DOHH2 (cell line): ENCODE measurements around the gene PARL.

Experiments used
- EZH2phosphoT487 ChIP-seq: fragments of 200-600 bp; sonication (generic); IDR thresholded peaks from 2 replicates; pipeline ENCODE4 v1.6.1; 2017; ENCODE audit warnings: borderline replicate concordance, mild to moderate bottlenecking, antibody characterized with exemption, low read length, moderate library complexity, mixed read lengths
- TF ChIP-seq, protein P1 (sequence below): fragments of 200-600 bp; sonication (generic); IDR thresholded peaks from one replicate; pipeline ENCODE4 v1.5.1; 2014; ENCODE audit warnings: antibody characterized with exemption, mild to moderate bottlenecking, low read depth, low read length; ENCODE audit not compliant: poor library complexity, severe bottlenecking

GRCh38 chr3:183824761-183825455 is 59.8 kb downstream of the PARL start:
- TF ChIP-seq, protein P1, sequence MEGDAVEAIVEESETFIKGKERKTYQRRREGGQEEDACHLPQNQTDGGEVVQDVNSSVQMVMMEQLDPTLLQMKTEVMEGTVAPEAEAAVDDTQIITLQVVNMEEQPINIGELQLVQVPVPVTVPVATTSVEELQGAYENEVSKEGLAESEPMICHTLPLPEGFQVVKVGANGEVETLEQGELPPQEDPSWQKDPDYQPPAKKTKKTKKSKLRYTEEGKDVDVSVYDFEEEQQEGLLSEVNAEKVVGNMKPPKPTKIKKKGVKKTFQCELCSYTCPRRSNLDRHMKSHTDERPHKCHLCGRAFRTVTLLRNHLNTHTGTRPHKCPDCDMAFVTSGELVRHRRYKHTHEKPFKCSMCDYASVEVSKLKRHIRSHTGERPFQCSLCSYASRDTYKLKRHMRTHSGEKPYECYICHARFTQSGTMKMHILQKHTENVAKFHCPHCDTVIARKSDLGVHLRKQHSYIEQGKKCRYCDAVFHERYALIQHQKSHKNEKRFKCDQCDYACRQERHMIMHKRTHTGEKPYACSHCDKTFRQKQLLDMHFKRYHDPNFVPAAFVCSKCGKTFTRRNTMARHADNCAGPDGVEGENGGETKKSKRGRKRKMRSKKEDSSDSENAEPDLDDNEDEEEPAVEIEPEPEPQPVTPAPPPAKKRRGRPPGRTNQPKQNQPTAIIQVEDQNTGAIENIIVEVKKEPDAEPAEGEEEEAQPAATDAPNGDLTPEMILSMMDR, result peak; percentile 11
- TF ChIP-seq EZH2phosphoT487, result no peak
